CD4-positive, alpha-beta T cell treated with Interleukin-1 beta for 1 hour (primary cell): ENCODE data around the gene SNRPA.
"Not testable (repeated sequence)": the region's sequence is repeated elsewhere in the genome, so short reads cannot be mapped to it uniquely, and the experiment has no call there.

ENCODE experiments used
- DNase-seq, 2 donors: peaks; one replicate each; pipeline ENCODE4 v3.0.0-alpha.2; 2020 to 2022

Gene SNRPA

GRCh38 chr19:40721936-40722661, 28.9 kb upstream of the SNRPA start:
- DNase-seq: no peak

DNA sequence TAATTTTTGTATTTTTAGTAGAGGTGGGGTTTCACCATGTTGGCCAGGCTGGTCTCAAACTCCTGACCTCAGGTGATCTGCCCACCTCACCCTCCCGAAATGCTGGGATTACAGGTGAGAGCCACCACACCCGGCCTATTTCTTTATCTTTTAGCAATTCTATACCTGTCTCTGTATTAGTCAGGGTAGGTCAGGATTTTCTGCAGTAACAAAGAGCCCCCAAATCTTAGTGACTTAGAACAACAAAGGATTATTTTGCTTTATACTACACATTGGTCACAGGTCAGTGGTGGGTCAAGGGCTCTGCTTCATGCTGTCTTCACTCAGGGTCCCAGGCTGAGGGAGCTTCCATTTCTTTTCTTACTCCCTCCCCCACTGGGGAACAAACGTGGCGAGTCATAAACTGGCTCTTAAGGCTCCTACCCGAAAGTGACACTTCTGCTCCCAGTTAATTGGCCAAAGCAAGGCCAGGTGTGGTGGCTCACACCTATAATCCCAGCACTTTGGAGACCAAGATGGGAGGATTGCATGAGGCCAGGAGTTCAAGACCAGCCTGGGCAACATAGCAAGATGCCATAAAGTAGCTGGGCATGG, 27.2 kb upstream of the SNRPA start:
- DNase-seq: no peak

DNA sequence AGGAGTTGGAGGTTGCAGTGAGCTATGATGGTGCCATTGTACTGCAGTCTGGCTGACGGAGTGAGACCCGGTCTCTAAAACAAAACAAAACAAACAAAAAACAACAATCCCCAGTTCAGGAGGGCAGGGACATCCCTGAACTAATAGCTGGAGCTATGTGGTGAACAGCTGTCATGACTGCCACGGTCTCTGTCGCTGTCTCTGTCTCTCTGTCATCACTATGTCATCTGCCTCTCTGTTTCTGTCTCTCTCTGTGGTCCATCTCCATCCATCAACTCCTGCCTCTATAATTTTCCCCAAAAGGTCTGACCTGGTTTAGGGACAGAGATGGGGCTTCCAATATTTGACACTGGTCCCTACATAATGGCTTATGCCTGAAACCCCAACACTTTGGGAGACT, 26.7 kb upstream of the SNRPA start:
- no peak for DNase-seq

DNA sequence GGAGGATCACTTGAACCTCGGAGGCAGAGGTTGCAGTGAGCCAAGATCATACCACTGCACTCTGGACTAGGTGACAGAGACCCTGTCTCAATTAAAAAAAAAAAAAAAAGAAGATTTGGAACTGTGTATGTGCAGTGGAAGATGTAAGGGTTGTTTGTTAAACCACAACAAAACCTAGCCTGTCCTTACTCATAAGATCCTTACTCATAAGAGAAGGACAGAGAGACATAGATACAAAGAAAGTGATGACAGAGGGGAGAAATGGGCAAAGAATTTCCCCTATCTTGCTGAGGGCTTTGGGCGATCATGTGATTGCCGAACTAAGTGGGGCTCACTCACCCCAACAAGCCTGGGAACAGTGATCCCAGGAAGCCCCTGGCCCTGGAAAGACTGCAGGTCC, 26.1 kb upstream of the SNRPA start:
- no peak for DNase-seq

- DNase-seq: no peak
Measured at GRCh38 chr19:40726279-40726678, 24.7 kb upstream of the SNRPA start.

GRCh38 chr19:40730065-40730464, 20.9 kb upstream of the SNRPA start:
- not testable (repeated sequence) for DNase-seq

DNA sequence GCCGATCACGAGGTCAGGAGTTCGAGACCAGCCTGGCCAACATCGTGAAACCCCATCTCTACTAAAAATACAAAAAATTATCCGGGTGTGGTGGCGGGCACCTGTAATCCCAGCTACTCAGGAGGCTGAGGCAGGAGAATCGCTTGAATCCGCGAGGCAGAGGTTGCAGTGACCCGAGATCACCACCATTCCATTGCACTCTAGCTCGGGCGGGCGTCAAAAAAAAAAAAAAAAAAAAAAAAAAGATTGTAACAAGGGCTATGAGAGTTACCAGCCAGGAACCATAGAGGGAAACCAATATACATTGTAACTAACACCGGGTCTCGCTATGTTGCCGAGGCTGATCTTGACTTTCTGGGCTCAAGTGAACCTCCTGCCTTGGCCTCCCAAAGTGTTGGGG, 18.7 kb upstream of the SNRPA start:
- not testable (repeated sequence) for DNase-seq

- DNase-seq: no peak
Measured at GRCh38 chr19:40733149-40733548, 17.9 kb upstream of the SNRPA start.

DNA sequence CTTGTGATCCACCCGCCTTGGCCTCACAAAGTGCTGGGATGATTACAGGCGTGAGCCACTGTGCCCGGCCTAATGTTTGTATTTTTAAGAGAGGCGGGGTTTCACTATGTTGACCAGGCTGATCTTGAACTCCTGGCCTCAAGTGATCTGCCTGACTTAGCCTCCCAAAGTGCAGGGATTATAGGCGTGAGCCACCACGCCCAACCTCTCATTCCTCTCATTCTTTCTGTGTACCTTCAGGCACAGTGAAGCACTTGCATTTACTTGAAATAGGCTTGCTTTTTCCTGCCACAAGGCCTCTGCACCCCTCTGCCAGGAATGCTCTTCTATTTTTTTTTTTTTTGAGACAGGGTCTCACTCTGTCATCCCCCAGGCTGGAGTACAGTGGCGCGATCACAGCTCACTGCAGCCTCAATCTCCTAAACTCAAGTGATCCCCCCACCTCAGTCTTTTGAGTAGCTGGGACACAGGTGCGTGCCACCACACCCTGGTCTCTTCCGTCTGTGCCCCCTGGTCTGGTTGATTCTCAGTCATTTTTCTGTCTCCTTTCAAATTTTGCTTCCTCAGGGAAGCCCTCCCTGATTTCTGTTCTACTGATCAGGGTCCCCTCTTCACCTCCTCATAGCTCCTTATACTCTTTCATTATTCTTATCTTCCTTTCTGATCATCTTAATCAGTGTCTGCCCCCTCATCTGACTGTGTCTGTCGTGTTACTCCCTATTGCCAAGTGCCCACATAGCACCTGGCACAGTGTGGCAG, 15.8 kb upstream of the SNRPA start:
- no peak for DNase-seq

DNA sequence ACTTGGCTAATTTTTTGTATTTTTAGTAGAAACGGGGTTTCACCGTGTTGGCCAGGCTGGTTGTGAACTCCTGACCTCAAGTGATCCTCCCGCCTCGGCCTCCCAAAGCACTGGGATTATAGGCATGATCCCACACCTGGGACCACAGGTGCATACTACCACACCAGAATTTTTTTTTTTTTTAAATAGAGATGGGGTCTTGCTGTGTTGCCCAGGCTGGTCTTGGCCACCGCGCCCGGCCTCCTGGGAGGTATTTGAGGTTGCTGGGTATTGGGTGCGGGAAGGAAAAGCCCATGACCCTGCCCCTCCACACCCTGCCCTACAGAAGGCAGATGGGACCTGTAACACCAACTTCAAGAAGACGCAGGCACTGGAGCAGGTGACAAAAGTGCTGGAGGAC, 14.3 kb upstream of the SNRPA start:
- DNase-seq: no peak

DNA sequence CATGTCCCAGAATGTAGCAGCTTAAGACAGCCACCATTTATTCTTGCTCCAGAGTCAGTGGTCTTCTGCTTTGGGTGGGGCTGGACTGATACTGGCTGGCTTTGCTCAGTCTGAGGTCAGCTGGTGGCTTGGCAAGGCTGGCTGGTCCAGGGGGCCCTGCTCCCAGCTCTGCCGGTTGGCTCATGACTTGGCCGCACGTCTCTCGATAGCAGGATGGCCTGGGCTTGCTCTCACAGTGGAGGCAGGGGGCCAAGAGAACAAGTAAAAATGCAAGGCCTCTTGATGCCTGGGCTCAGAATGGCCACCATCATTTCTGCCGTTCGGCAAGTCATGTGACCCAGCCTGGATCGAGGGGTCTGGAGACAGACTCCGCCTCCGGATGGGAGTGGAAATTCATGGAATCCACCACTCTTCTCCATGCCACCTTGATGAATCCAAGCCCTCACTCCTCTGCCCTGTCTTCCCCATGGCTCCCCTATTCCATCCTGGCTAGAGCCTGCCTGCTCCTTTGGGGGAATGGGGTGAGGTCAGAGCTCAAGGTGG, 13.8 kb upstream of the SNRPA start:
- DNase-seq: no peak

DNA sequence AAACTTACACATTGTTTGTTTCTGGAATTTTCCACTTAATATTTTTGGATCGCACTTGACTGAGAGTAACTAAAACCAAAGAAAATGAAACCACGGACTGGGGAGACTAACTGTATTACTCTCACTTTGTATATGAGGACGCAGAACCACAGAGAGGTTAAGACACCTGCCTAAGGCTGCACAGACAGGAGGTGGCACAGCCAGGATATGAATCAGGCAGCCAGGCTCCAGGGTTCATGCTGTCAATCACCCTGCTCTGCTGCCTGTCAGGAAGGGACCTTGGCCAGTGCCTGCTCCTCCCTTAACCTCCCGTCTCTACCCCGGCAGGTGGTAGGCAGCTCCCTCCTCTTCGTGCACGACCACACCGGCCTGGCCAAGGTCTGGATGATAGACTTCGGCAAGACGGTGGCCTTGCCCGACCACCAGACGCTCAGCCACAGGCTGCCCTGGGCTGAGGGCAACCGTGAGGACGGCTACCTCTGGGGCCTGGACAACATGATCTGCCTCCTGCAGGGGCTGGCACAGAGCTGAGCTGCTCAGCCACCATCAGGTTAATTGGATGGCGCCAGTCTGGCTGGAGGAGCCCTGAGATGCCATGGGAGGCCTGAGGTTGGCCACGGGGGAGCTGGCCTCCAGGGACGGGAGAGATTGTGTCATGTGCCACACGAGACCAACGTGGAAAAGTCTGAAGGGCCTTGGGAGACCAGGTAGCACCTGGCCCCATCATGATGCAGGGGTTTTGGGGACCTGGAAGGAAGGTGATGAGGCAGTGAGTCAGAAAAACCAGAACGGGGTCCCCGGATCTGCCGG, 11.8 kb upstream of the SNRPA start:
- DNase-seq: no peak

DNA sequence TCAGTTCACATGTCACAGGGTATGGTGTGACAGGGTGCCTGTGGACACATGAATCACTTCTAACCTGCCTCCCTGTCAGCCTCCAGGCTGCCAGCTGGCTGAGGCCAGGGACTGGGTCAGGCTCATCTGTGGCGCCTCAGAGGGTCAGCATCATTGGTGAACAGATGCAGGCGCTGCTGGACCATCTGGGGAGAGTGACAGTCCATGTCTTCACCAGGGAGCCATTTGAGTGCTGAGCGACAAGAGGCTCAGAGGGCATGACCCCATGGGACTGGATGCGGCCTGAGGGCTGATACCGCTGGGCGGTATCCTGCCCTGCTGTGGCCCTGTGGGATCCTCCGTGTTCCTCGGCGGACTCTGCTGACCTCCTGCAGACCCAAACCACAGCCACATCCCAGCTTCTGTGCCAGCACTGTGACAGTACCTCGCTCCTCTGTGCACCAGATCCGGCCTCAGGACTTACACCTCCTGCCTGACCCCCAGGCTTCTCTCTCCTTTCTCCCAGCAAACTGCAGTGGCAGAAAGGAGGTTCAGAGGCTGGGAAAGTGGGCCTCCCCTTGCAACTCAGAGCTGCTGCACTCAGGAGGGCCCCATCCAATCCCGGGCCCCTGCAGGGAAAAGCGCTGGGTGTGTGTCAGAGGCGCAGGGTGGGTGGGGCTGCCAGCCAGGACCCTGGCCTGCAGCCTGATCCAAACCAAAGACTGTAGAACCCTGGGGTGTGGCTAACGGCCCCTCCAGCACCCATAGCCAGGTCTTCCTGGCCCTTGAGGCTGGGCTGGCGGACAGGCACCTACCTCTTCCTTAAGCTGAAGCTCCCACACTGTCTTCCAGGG, 10.9 kb upstream of the SNRPA start:
- DNase-seq: no peak

- no peak for DNase-seq
Measured at GRCh38 chr19:40740747-40741146, 10.3 kb upstream of the SNRPA start.

DNA sequence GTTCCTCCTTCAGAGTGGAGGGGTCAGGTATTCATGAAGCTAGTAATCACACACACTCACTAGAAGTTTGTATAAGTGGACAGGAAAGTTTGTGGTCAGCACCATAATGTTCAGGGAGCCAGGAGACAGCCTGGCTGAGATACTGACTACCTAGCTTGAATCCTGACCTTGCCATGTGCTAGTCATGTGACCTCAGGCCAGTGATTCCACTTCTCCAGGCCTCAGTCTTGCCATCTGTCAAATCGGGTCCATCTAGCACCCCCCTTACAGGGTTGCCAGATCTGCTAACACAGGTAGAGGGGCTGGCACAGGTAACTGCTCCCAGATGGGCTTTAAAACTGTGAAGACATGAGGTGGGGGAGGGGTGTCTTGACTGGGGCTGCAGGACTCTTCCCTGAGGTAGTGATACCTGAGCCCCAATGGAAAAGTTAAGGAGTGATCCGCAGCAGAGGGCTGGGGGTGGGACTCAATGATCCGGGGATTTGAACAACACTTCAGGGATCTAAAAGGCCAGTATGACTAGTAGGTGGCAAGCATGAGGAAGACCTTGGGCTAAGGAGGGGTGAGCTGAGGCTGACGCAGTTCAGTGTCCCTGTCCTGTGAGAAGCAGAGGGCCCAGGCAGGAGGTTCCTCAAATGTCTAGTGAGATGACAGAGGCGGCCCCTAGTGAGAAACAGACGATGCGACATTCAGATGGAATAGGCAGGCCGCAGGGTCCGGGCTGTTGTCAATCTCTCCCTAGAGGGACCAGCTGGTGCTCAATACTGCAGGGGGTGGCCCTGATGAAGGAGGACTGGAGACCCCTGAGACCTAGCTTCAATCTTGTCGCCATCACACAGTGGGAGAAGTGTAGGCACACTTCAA, 9.2 kb upstream of the SNRPA start:
- DNase-seq: no peak

DNA sequence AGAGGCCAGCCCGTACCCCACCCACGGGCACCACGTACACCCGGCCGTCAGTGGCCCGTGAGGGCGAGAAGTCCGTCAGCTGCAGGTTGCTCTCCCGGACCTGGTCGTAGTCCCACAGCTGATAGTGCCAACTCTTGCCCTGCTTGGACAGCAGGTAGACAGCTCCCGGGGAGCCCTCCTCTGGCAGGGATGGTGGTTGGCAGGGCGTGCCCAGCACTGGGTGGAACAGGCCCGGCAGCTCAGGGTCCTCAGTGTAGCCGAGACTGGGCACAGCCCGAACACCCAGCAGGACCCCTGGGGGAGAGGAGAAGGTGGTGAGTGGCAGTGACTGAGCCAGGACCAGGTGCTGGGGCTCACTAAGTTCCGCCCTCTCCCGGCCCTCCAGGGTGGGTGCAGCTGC, 8.5 kb upstream of the SNRPA start:
- no peak for DNase-seq

DNA sequence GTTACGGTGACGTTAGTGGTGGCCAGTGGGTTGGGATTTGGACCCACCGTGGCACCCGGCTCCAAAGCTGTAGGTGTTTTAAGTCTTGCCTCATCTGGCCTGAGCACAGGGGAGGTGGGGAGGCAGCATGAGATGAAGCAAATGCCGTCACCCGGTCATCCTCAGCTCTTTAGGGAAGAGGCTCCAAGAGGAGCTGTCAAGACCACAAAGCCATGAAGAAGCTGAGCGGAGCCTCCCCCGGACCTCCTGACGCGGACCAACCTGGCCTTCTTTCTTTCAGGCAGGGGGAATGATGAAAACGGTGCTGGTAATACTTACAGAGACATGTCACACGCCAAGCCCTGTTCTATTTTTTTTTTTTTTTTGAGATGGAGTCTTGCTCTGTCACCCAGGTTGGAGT, 8.1 kb upstream of the SNRPA start:
- no peak for DNase-seq

DNA sequence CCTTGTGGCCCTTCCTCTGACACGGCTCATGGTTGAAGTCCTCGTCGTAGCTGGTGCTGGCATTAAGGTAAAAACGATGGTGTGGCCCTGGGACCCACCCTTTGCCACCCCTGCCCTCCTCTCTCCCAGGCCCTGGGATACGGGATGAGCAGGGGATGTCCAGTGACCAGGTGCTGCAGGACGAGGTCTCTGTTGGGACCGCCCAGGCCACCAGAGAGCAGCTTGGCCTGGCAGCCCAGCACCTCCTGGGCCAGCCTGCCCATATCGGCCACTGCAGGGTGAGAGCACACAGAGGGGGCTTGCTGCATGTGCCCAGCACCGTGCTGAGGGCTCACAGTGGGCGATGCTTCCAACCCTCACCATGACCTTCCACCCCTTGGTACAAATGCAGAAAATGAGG, 7.1 kb upstream of the SNRPA start:
- no peak for DNase-seq

GRCh38 chr19:40744554-40745401, 6.2 kb upstream of the SNRPA start:
- DNase-seq: peak; percentile 22 to 35

DNA sequence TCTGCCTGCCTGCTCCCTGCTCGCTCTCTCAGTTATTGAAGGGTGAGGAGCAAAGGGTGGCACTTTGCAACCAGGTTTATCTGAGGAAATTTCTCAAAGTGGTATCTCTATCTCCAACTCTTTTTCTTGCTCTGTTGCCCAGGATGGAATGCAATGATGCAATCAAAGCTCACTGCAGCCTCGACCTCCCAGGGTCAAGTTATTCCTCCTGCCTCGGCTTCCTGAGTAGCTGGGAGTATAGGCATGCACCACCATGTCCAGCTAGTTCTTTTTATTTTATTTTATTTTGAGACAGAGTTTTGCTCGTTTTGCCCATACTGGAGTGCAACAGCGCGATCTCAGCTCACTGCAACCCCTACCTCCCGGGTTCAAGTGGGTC, 5.6 kb upstream of the SNRPA start:
- DNase-seq: no peak
